AG10803 (cell line): ENCODE data around the gene TRIP4.

ENCODE experiments used
- DNase-seq: peaks from one replicate; pipeline ENCODE4 v3.0.0; 2010; ENCODE audit warnings: low read depth
- H3K4me3 ChIP-seq: 2 replicates; pipeline ENCODE4 v1.5.1; 2011; ENCODE audit warnings: mild to moderate bottlenecking, low read length, control low read depth
- TF ChIP-seq, protein P1 (sequence below): conservative IDR thresholded peaks from 2 replicates; pipeline ENCODE4 v1.5.1; 2011; ENCODE audit warnings: mild to moderate bottlenecking, low read length, control low read depth, inconsistent platforms

The TRIP4 gene

DNA sequence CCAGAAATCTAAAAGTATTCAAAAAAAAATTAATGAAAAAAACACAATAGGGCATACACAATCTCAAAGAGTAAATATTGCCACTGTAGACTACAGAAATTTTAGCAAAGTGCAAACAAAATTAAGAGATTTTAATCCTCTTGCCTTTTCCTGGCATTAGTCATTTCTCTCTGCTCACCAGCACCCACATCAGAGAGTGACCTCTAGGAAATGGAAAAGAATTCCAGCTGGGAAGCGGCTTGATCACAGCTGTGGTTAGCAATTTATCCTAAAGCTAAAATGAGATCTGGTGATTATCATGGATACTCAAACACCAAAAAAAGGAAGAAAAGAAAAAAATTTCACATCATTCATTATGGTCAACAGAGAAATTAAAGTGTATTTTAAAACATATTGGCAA is 39.2 kb upstream of the TRIP4 start:
- H3K4me3 ChIP-seq: no peak overlapping the region
- peak; percentile 39 for DNase-seq
- TF ChIP-seq, protein P1, sequence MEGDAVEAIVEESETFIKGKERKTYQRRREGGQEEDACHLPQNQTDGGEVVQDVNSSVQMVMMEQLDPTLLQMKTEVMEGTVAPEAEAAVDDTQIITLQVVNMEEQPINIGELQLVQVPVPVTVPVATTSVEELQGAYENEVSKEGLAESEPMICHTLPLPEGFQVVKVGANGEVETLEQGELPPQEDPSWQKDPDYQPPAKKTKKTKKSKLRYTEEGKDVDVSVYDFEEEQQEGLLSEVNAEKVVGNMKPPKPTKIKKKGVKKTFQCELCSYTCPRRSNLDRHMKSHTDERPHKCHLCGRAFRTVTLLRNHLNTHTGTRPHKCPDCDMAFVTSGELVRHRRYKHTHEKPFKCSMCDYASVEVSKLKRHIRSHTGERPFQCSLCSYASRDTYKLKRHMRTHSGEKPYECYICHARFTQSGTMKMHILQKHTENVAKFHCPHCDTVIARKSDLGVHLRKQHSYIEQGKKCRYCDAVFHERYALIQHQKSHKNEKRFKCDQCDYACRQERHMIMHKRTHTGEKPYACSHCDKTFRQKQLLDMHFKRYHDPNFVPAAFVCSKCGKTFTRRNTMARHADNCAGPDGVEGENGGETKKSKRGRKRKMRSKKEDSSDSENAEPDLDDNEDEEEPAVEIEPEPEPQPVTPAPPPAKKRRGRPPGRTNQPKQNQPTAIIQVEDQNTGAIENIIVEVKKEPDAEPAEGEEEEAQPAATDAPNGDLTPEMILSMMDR: no peak

DNA sequence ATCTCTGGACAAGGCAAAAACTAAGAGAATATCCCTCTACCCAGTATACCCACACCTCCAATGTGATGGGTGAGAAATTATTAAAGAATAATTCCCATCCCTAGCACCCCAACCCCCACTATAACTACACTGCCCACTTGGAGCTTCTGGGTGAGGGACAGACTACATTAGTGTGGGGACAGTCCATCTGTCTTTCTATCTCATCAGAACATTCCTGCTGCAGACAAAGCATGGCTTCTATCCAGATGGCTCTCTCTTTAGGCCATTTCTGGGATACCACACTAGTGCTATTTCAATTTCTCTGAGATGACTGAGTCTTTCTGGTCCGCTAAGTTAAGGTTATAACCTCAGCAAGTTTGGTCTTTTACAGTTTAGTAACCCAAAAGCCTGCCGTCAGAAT is 38.3 kb upstream of the TRIP4 start:
- no peak overlapping the region for H3K4me3 ChIP-seq
- no peak for DNase-seq
- TF ChIP-seq, protein P1: no peak

DNA sequence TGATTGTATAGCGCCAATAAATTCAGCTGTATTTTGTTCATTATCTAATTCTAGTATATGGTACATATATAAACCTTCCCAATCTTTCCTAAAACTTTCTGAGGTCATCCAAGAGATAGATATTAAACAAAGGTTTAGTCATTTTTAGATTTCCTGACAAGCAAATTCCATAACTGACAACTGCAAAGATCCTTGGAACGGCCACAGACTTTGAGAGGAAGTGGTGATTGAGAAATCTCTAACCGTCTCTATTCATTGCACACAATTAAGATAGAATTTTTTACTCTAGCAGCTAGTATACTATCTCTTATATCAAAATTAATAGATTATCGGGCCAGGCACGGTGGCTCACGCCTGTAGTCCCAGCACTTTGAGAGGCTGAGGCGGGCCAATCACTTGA is 36.4 kb upstream of the TRIP4 start:
- TF ChIP-seq, protein P1: no peak
- peak; percentile 44 for DNase-seq
- H3K4me3 ChIP-seq: no peak overlapping the region

DNA sequence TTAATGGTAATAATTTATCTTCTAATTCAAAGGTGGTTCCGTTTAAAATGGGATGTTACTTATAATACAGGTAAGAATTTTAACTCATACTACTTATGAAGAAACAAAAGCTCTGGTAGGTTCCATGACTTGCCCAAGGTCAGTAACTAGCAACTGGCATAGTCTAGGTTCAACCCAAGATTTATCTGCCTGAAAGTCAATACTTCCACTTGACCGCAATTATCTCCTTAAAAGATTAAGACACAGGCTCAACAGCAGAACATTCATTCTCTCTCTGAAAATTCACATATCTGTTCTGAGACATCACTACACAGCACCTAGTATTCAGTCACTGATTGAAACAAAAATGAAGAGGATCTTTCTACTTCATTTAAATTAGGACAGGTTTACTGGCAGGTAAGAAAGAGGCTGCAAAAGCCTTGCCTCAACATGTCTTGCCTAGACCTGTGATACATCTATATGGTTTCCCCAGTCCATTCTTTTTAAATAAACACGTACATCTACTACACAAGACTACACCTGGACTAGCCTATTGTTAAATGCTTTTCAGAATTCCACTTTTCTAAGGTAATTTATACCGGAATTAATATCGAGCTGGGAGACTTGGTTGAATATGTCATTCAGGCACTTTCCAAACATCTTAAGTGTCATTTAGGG is 32.8 kb upstream of the TRIP4 start:
- peak overlapping the region; percentile 95 for H3K4me3 ChIP-seq
- no peak for DNase-seq
- TF ChIP-seq, protein P1: no peak

DNA sequence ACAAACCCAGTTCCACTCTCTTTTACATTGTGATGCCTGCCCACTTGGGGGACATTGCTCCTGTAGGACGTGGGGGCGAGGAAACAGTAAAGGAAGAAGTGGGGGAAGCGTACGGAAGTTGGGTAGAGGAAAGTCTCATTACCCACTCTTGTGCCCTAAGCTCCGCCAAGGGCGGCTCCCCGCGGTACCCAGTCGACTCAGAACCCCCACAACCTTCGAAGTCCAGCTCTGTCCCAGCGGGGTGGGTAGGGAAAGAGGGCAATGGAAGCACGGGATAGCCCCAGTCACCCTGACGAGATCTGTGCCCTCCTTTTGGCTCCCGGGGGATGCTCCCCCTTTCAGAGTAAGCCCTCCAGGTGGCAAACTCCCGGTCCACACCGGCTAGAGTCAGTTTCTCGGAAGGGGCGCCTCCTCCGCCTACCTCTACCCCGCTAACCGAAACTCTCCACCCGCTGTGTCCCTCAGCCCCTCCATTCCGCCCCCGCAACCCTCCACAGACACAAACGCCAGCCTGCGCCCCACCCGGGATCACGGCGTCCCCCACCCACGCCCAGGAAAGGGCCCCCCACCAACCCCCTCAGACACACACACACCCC is 32.2 kb upstream of the TRIP4 start:
- TF ChIP-seq, protein P1: no peak
- H3K4me3 ChIP-seq: peak overlapping the region; percentile 95
- DNase-seq: no peak

DNA sequence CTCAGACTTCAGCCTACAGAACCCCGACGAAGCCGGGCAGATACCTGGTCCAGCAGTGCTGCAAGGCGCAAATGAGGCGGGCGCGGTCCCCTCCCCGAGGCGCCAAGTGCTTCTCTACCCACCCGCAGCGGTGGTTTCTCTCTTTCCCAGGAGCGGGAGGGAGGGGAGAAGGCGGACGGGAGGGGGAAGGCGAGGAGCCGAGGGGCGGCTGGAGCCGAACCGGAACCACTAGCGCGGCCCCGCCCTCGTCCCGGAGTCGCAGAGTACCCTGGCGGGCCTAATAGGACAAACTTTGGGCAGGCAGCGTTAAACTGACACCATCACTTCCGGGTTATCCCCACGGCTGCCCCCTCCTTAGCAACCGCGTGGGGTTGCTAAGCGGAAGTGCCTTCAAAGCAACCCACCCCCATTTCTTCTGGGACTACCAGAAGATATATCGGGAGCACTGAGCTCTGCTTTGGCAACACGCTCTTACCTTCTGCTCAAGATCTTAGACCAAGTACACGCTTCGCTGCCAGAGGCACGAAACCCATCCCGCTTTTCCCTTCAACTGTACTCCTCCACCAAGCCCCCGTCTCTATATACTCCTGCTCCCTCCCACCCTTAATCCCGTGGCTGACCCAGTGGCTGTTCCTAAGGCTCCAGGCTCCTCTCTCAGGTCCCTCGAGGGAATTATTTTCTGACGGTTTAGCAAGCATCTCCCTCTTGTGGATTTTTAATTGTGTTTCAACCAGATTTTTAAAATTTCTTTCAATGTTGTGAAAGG is 31.5 kb upstream of the TRIP4 start, which contains the start of gene CSNK1G1:
Gene CSNK1G1 (minus strand): TSS at position 230 of the 766 bp plus-strand sequence. CDS start 55,674 bp downstream, outside the sequence.
- H3K4me3 ChIP-seq: peak within 1 kb of the TSS; percentile 95
- TF ChIP-seq, protein P1: peak; percentile 63
- peak; percentile 97 for DNase-seq

DNA sequence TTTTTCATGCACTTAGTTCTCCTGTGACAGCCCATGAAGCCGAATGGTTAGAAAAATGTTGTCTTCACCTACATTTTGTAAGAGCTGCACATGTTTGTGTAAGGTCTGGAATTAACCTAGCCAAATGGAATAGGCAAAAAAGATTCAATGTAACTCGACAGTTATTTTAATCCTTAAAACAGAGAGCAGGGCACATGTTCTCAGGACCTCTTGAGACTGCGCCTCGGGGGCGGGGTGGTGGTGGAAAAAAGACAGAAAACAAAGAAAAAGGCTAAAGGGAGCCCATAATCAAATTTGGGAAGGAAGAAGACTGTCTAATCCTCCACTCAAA is 31.0 kb upstream of the TRIP4 start:
- TF ChIP-seq, protein P1: no peak
- DNase-seq: no peak
- H3K4me3 ChIP-seq: peak overlapping the region; percentile 95
